ENCODE data around the gene CPAMD8. TPM values are rescaled to one million over a fixed set of nuclear protein-coding genes. Genes with fewer than 3 reads are reported as not detected.

Gene CPAMD8
- total RNA-seq, 4 donors from 2014 or later: 5.4 to 9.7 (median 9.1) TPM

GRCh38 chr19:16928916-16929315 lies 97.7 kb downstream of the CPAMD8 start:
- H3K36me3 ChIP-seq: no peaks in the 10 kb centered on the region
- TF ChIP-seq POLR2AphosphoS5 (IDR thresholded peaks at IDR 0.05) (no peak), CTCF (IDR thresholded peaks at IDR 0.05) (no peak), EP300 (IDR thresholded peaks at IDR 0.05) (no peak), POLR2A (IDR thresholded peaks at IDR 0.05) (no peak)
- H3K27ac ChIP-seq: no peak overlapping the region
- H3K4me1 ChIP-seq: no peaks in the 10 kb centered on the region
- WGBS: 100% methylated on average over 9 of the region's 10 CpGs
- H3K4me3 ChIP-seq: no peak overlapping the region
- no peaks in the 10 kb centered on the region for H3K27me3 ChIP-seq
- peaks cover 6% of the 10 kb centered on the region for H3K9me3 ChIP-seq
- DNase-seq (ENCODE audit: low spot score in 2 of 2): no peak

- 95% methylated on average over 2 of the region's 2 CpGs for WGBS
- no peak overlapping the region for H3K4me3 ChIP-seq
- no peak for TF ChIP-seq POLR2AphosphoS5 (IDR thresholded peaks at IDR 0.05)
- no peak for TF ChIP-seq POLR2A (IDR thresholded peaks at IDR 0.05)
- TF ChIP-seq EP300 (IDR thresholded peaks at IDR 0.05): no peak
- no peak for TF ChIP-seq CTCF (IDR thresholded peaks at IDR 0.05)
- DNase-seq (ENCODE audit: low spot score in 2 of 2): no peak
- no peaks in the 10 kb centered on the region for H3K4me1 ChIP-seq
- peaks cover under 1% of the 10 kb centered on the region for H3K9me3 ChIP-seq
- no peaks in the 10 kb centered on the region for H3K36me3 ChIP-seq
- no peaks in the 10 kb centered on the region for H3K27me3 ChIP-seq
- no peak overlapping the region for H3K27ac ChIP-seq
These were observed 98.3 kb downstream of the CPAMD8 start for GRCh38 chr19:16928351-16928750.

GRCh38 chr19:16927883-16928282 lies 98.7 kb downstream of the CPAMD8 start:
- TF ChIP-seq CTCF (IDR thresholded peaks at IDR 0.05): no peak
- TF ChIP-seq POLR2A (IDR thresholded peaks at IDR 0.05): no peak
- no peak for TF ChIP-seq EP300 (IDR thresholded peaks at IDR 0.05)
- no peak for TF ChIP-seq POLR2AphosphoS5 (IDR thresholded peaks at IDR 0.05)
- DNase-seq (ENCODE audit: low spot score in 2 of 2): no peak
- Histone ChIP-seq H3K4me1 (no peaks in the 10 kb centered on the region), H3K27ac (no peak overlapping the region), H3K36me3 (no peaks in the 10 kb centered on the region), H3K4me3 (no peak overlapping the region), H3K27me3 (no peaks in the 10 kb centered on the region), H3K9me3 (no peaks in the 10 kb centered on the region)
- 93% methylated on average over 13 of the region's 13 CpGs for WGBS

- peaks cover 8% of the 10 kb centered on the region for H3K4me1 ChIP-seq
- no peak overlapping the region for H3K27ac ChIP-seq
- H3K9me3 ChIP-seq: peaks cover 7% of the 10 kb centered on the region
- WGBS: 86% methylated on average over 13 of the region's 13 CpGs
- no peak overlapping the region for H3K4me3 ChIP-seq
- H3K36me3 ChIP-seq: no peaks in the 10 kb centered on the region
- no peak for TF ChIP-seq POLR2AphosphoS5 (IDR thresholded peaks at IDR 0.05)
- no peak for TF ChIP-seq CTCF (IDR thresholded peaks at IDR 0.05)
- TF ChIP-seq POLR2A (IDR thresholded peaks at IDR 0.05): no peak
- TF ChIP-seq EP300 (IDR thresholded peaks at IDR 0.05): no peak
- no peak for DNase-seq (ENCODE audit: low spot score in 2 of 2)
- H3K27me3 ChIP-seq: peaks cover 5% of the 10 kb centered on the region
These were observed 103.7 kb downstream of the CPAMD8 start for GRCh38 chr19:16922949-16923348.

GRCh38 chr19:16922592-16922934 lies 104.0 kb downstream of the CPAMD8 start:
- no peak for TF ChIP-seq POLR2AphosphoS5 (IDR thresholded peaks at IDR 0.05)
- TF ChIP-seq CTCF (IDR thresholded peaks at IDR 0.05): no peak
- no peak for TF ChIP-seq EP300 (IDR thresholded peaks at IDR 0.05)
- TF ChIP-seq POLR2A (IDR thresholded peaks at IDR 0.05): no peak
- Histone ChIP-seq H3K27me3 (peaks cover 5% of the 10 kb centered on the region), H3K9me3 (peaks cover 7% of the 10 kb centered on the region), H3K27ac (no peak overlapping the region), H3K36me3 (no peaks in the 10 kb centered on the region), H3K4me1 (peaks cover 8% of the 10 kb centered on the region), H3K4me3 (no peak overlapping the region)
- 70% methylated on average over 1 of the region's 1 CpG for WGBS
- no peak for DNase-seq (ENCODE audit: low spot score in 2 of 2)

Measured in suprapubic skin (tissue), 4 donors.